NCI-H1694 treated with DMSO at 0.1 percent for 48 hours (cell line): ENCODE results near the gene UBE3D.
"Not testable (repeated sequence)": the region's sequence is repeated elsewhere in the genome, so short reads cannot be mapped to it uniquely, and the experiment has no call there.

Source experiments
- DNase-seq: peaks from one replicate; lab custom pipeline; 2025; lab: John Stamatoyannopoulos, UW

The UBE3D gene

DNA sequence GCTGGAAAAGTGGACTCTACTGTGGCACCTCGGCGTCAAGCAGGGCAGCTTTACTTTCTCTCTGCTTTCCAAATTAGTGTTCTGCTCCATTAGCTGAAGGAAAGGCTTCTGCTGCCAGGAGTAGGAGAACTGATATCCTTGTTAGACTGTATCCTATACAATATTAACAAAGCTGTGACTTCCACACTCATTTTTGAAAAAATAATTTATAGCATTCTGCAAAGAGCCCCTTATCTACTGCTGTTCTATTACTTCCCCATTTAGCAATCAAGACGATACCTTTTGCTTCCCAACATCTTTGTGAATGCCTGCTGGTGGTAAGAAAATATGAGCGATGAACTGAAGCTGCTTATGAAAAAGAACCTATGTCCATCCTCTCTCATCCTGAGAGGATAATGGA is 151.1 kb downstream of the UBE3D start:
- no peak for DNase-seq

DNA sequence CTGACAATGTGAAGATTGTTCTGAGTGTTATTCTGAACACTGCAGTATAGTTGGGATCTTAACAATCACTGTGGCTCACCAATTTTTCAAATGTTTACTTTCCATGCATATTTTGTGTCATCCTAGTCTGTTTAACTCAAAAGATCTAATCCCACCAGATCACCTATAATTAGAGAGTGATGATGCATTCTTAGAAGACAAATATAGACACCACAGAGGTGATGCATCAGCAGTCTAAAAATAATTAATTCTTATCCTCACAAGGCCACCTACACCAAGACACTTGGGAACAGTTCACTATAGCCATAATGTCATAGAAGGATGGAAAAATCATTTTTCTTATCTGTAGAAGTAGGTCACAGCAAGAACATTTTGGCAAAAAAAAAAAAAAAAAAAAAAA is 154.8 kb downstream of the UBE3D start:
- DNase-seq, result no peak

GRCh38 chr6:82910395-82910794 is 155.2 kb downstream of the UBE3D start:
- no peak for DNase-seq

DNA sequence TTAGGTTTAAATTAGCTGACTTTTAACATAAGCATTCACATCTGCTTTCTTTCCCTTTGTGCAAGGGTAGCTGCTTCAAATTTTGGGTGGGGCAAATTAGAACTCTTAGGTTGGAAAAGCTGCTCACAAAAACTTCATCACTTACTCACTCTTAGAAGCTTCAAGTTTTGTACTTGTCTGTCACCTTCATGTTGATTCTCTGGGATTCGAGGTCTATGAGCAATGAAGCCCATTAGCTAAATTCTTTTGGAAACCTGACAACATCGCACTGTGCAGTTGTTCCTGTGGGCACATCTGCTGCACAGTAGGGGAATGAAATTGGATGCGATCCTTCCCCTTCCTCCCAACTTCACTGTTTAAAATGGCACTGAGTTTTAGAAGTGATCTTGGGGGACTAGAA is 156.1 kb downstream of the UBE3D start:
- DNase-seq, result no peak

DNA sequence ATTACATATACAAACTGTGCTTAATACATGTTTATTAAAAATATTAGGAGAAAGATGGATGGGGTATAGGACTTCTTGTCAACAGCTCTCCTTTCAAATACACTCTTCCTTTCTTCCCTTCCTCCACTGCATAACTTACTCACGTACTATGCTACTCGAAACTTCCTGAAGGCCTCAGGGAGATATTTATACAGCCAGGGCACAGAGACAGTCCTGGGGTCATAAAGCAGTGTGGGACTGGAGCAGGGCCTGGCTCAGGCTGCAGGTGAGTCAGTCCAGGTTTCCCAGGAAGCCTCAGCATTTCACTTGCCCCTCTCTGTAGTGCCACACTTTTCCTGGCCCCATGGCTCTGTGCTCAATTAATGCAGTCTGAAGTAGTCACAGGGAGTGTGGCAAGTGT is 157.0 kb downstream of the UBE3D start:
- no peak for DNase-seq

DNA sequence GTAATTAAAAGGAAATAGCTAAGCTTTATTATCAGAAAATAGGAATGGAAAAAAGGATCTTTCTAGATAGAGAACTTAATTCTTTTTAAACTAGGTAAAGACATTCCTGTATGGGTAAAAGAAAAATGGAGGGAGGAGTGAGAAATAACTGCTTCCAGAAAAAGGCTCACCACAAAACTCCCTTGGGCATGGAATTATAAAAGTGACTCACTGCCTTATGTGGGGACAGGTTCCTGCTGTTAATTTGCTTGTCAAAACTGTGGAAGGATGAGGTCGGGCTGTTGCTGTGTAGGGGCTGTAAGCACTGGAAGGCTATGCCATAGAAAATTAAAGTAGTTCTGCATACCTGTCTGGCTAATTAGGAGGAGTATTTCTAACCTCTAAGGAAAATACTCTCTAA is 158.7 kb downstream of the UBE3D start:
- DNase-seq, result no peak

- no peak for DNase-seq
Measured at GRCh38 chr6:82906489-82906888, 159.2 kb downstream of the UBE3D start.

- DNase-seq, result no peak
Measured at GRCh38 chr6:82904860-82905259, 160.8 kb downstream of the UBE3D start.

DNA sequence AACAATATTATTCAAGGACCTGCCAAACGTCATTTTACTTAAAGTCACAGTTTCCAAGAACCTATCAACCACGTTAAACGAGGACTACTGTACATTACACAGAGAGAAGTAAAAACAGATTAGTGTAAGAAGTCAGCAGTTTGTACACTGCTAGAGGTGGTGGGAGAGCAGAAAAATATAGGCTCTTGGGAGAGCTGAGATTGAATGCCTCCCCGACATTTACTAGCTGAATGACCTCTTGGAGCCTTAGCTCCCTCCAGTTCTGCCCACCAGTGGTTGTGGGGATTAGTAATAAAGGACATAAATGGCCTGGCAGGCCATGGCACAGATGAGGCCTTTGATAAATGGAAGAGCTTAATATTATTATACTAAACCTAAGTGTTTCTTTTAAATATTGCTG is 161.4 kb downstream of the UBE3D start:
- no peak for DNase-seq

- no peak for DNase-seq
Measured at GRCh38 chr6:82902290-82902689, 163.4 kb downstream of the UBE3D start.

GRCh38 chr6:82894653-82895259 is 170.9 kb downstream of the UBE3D start:
- no peak for DNase-seq

DNA sequence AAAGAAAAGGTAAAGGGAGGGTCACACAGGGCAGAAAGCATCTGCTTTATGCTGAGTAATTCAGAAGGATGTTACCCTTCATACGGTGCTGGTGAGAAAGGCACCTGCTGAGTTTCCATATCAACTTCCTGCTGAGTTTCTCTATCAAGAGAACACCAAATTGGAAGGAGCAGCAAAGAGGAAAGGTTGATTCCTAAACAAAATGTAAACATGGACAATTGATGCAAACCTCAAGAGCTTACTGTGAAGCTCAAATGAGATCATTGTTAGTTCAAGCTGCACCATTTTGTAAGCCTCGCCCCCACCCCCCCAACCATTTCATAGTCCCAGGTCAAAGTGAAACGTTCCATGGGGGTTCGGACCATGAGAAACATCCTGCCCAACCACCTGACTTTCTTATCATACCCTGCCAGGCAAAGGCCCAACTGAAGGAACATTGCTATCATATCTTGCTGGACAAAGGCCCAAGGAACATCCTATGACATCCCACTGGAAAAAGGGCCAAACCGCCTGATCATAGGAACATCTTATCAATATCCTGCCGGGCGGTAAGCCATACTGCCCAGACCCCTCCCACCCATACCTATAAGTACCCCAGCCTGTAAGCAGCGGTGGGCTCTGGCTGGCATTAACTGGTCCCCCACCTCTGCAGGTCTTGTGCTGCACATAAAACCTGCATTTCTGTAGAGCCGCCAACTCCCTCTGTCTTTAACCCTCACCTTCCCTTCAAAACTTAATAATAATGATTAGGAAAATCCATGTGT is 171.6 kb downstream of the UBE3D start:
- DNase-seq, result no peak

DNA sequence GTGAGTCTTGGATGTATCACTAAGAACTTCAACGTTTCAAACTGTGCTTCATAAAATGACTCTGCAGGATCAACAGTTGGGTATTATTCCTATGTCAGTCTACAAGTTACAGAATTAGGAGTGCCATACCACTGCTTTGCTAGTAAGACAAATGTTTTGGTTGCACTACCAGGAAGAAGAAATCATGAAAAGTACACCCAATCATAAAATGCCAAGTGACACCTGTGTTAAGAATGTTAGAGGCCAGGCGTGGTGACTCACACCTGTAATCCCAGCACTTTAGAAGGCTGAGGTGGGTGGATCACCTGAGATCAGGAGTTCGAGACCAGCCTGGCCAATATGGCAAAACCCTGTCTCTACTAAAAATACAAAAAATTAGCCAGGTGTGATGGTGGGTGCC is 174.1 kb downstream of the UBE3D start:
- DNase-seq, result not testable (repeated sequence)

DNA sequence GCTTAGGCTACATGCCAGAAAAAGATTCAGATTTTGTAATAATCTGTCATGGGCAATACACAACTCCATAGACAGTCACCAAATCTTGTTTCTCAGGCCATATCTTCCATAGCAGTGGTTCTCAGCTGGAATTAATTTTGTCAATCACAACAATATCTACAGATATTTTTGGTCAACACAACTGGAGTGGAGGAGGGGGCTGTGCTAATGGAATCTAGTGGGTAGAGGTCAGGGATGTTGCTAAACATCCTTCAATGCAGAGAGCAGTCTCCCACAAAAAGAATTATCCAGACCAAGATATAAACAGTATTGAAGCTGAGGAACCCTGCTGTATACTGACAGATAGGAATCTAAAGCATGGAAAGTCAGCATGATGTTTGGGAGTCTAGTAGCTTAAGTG is 174.6 kb downstream of the UBE3D start:
- no peak for DNase-seq

DNA sequence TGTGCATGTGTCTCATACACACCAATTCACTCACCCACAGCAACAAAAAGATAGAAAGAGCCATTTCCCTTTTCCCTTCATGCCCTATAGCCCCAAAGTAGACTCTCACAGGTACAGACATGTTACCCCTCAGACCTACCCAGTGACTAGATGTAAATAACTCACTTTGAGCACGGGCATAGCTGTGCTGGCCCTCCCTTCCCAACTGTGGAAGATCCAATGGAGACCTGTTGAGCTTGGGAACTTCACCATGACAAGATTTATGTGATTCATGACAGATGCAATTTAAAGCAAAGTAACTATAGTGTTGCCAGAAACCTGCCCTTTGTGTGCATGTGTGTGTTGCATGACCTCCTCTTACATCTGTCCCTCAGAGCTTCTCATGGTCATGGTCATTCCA is 175.4 kb downstream of the UBE3D start:
- DNase-seq, result no peak

DNA sequence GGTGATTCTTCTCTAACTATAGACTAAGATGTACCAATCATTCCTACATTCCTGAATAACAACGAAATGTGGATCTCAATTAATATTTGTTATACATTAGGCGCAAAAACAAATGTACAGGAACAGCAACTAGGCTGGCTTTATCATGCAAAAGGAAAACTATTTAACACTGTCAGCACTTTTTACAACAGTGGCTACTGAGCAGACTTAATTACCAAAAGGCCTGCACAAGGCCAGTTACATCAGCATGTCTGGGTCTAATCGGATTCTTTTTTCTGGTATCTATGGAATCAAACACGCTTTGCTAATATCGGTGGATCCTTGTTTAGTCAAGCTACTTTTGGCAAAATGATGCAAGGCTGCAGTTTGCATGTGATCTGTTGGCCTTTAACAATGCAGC is 176.5 kb downstream of the UBE3D start:
- DNase-seq, result no peak

DNA sequence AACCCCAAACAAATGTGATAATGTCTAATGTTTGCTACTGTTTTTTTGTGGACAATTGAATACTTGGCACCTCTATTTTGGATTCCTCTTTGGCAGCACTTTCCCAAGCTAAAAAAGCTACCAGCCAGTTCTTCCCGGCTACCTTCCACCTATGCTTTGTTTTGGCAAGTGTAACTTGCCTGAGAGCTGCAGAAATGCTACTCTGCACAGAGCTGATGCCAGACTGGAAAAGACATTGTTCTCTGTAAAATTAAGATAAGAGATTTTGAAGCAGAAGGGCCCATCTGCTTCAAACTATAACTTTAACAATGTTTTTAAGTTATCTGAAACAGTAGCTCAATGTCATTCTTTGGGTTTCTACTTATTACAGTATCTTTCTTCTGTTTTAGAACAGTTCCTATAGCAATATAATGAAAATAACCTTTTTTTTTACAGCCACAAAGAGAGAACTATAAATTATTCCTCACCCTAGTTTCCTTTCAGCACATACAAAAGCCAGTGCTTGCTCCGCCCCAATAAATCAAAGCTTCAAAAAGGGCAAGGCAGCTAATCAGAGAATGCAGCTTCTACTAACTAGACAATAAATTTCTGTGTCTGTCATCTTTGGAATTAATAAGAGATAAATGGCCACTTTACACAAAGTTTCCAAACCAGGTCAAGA is 183.1 kb downstream of the UBE3D start:
- DNase-seq, result no peak

GRCh38 chr6:82881519-82881918 is 184.1 kb downstream of the UBE3D start:
- DNase-seq, result no peak

- DNase-seq, result no peak
Measured at GRCh38 chr6:82878812-82879211, 186.8 kb downstream of the UBE3D start.

DNA sequence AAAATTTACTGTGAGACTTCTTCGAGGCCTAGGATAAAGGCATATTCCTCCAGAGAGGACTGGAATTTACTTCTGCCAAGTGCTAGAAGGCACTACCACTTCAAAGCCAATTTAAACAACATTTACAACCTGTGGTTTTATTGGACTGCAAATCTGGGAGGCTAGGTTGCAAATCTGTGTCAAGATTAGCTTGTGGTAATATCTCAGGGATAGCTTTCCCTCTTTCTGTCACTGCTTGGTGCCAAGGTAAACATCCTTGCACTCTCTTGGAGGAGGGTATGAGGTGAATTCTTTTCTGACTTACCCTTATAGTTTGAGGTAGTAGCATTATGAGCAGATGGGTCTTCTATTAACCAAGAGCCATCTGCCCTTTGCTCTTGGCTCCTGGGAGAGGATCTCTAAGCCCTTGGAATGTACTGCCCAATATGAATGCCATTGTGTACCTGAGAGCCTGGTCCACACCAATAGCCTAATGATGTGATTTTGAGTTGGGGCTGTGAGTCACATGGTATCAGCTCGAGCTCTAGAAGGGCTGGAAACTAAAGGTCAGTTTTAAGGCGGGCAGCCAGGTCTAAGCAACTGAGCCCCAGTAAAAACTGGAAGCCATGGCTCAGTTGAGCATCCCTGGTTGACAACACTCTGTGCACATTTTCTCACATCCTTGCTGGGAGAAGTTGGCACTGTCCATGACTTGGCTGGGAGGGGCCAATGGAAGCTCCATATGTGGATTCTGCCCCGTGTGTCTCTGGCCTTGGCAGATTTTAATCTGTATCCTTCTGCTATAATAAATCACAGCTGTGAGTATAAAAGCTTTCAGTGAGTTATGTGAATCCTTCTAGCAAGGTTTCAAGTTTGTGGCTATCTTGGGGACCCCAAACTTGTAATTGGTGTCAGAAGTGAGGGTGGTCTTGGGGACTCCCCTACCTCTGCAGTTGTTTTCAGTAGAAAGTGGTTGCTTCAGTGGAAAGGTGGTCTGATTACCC is 188.1 kb downstream of the UBE3D start:
- no peak for DNase-seq

DNA sequence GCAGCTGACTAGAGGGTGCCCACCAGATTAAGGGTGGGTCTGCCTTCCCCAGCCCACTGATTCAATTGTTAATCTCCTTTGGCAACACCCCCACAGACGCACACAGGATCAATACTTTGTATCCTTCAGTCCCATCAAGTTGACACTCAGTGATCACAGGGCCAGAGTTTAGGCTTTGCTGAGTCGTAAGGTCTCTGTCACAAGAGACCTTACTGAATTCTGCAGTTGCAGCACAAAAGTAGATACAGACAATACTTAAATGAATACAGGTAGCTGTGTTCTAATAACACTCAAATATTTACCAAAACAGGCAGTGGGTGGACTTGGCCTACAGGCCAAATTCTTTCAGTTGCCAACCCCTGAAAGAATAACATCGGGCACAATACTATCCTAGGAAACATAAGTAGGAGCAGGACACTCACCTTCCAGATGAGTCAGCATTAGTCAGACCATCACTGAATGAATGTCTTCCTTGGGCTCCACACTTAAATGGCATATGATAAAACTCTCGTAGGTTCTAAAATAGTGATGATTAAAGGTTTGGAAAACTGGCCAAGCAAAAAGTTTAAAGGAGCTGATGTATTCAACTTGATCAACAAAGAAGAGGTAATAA is 190.0 kb downstream of the UBE3D start:
- DNase-seq, result no peak

DNA sequence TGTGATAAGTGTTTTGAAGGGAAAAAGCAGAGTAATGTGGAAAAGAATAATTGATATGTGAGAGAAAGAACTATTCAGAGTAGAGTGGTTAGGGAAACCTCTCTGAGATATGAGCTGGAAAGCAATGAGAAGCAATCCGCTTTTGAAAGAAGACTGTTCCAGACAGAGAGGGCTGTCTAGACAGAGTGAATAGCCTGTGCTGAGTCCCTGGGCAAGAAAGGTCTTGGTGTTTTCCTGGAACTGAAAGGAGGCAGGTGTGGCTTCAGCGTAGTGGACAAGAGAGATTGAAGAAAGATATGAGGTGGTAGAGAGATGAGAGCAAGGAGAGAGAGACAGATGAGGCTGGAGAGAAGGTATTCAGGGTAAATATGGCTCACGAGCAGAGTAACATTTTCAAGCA is 190.8 kb downstream of the UBE3D start:
- no peak for DNase-seq
